Testis (tissue), 3 donors: ENCODE data around the gene FRY. TPM values are rescaled to one million over a fixed set of nuclear protein-coding genes. Genes with fewer than 3 reads are reported as not detected.

Experiments
- DNase-seq: peaks from one replicate; pipeline ENCODE4 v3.0.0-alpha.2; 2019
- H3K27ac ChIP-seq, 2 donors: fragments of 200-600 bp; sonication (generic); one replicate each; pipeline ENCODE4 v1.5.1; 2019
- H3K27me3 ChIP-seq: fragments of 200-600 bp; sonication (generic); one replicate; pipeline ENCODE4 v1.5.1; 2019
- H3K36me3 ChIP-seq: fragments of 200-600 bp; sonication (generic); one replicate; pipeline ENCODE4 v1.5.1; 2017; ENCODE audit warnings: low read depth; ENCODE audit errors: missing control alignments
- H3K4me1 ChIP-seq: fragments of 200-600 bp; sonication (generic); one replicate; pipeline ENCODE4 v1.5.1; 2019
- H3K4me3 ChIP-seq, 2 donors: fragments of 200-600 bp; sonication (generic); one replicate each; pipeline ENCODE4 v1.5.1; 2017 to 2019
- H3K9me3 ChIP-seq: fragments of 200-600 bp; sonication (generic); one replicate; pipeline ENCODE4 v1.5.1; 2017
- CTCF ChIP-seq, 3 experiments: fragments of 450-650 bp in 2 of 3; fragments of 200-600 bp in 1 of 3; sonication (generic) in 1 of 3; IDR thresholded peaks; one replicate each; pipeline ENCODE4 v1.5.1; 2016 to 2019; ENCODE audit warnings: antibody characterized with exemption in 3 of 3, mild to moderate bottlenecking in 2 of 3, moderate library complexity in 1 of 3
- POLR2A ChIP-seq: fragments of 450-650 bp; IDR thresholded peaks from one replicate; pipeline ENCODE4 v1.6.1; 2017; ENCODE audit warnings: antibody characterized with exemption, mild to moderate bottlenecking, moderate library complexity
- WGBS, 2 donors: methylation state at CpG; one replicate each; pipeline ENCODE4 v1.1.5; 2018; 5-methylcytosine and 5-hydroxymethylcytosine counted together
- intact Hi-C: fragments of 100-400 bp; cut with DNase I; formaldehyde crosslinking; loops from one replicate; pipeline ENCODE4 v1.15.1; 2023; ENCODE audit warnings: low total_unique reads
- polyA plus RNA-seq: library from polyadenylated mRNA; stranded (reverse); fragments of 350-450 nt; fragmentation: Illumina TruSeq; extraction: RNeasy Lipid Tissue Mini Kit (QIAGEN cat#74804); gene quantifications from one replicate; pipeline ENCODE4 v1.2.3, GENCODE V29; 2014; ENCODE audit warnings: low read depth, low replicate concordance; ENCODE audit not compliant: insufficient read depth
- total RNA-seq, 2 donors: library from RNA; depleted of rRNA; stranded (reverse); fragments of >200 nt; gene quantifications; one replicate each; pipeline ENCODE4 v1.2.3, GENCODE V29; 2016

The FRY gene
- total and polyA plus RNA-seq, 3 donors from 2014 or later = 24.8 to 26.6 (median 25.9) TPM

- DNase-seq = no peak
- no peak for TF ChIP-seq CTCF (IDR thresholded peaks at IDR 0.05)
- TF ChIP-seq POLR2A = no peak
- WGBS, 2 donors = 81 to 86% methylated on average over 3 of the region's 3 CpGs
- no peaks in the 10 kb centered on the region for H3K4me1 ChIP-seq
- H3K27me3 ChIP-seq = no peaks in the 10 kb centered on the region
- intact Hi-C loops = no loop called here
- no peak overlapping the region for H3K4me3 ChIP-seq
- H3K36me3 ChIP-seq = no peaks in the 10 kb centered on the region
- no peak overlapping the region for H3K27ac ChIP-seq
- no peaks in the 10 kb centered on the region for H3K9me3 ChIP-seq
These were observed 180.8 kb downstream of the FRY start for GRCh38 chr13:32212421-32212820.

GRCh38 chr13:32213626-32214025, 182.1 kb downstream of the FRY start:
- H3K4me3 ChIP-seq = no peak overlapping the region
- no peak overlapping the region for H3K27ac ChIP-seq
- H3K36me3 ChIP-seq = no peaks in the 10 kb centered on the region
- no peaks in the 10 kb centered on the region for H3K4me1 ChIP-seq
- DNase-seq = no peak
- no peaks in the 10 kb centered on the region for H3K9me3 ChIP-seq
- intact Hi-C loops = no loop called here
- TF ChIP-seq CTCF (IDR thresholded peaks at IDR 0.05) (no peak), POLR2A (no peak)
- no peaks in the 10 kb centered on the region for H3K27me3 ChIP-seq

GRCh38 chr13:32214071-32214470, 182.5 kb downstream of the FRY start:
- no peaks in the 10 kb centered on the region for H3K4me1 ChIP-seq
- H3K4me3 ChIP-seq = no peak overlapping the region
- no peaks in the 10 kb centered on the region for H3K9me3 ChIP-seq
- H3K27ac ChIP-seq = no peak overlapping the region
- no peaks in the 10 kb centered on the region for H3K36me3 ChIP-seq
- TF ChIP-seq CTCF (IDR thresholded peaks at IDR 0.05) (no peak), POLR2A (no peak)
- WGBS, 2 donors = 97% methylated on average over 4 of the region's 4 CpGs
- H3K27me3 ChIP-seq = no peaks in the 10 kb centered on the region
- intact Hi-C loops = no loop called here
- no peak for DNase-seq

GRCh38 chr13:32216281-32216680, 184.7 kb downstream of the FRY start:
- H3K4me1 ChIP-seq = no peaks in the 10 kb centered on the region
- no peak for DNase-seq
- intact Hi-C loops = no loop called here
- H3K36me3 ChIP-seq = no peaks in the 10 kb centered on the region
- TF ChIP-seq CTCF (IDR thresholded peaks at IDR 0.05) (no peak), POLR2A (no peak)
- no peak overlapping the region for H3K27ac ChIP-seq
- 91 to 92% methylated on average over 5 of the region's 5 CpGs for WGBS, 2 donors
- no peaks in the 10 kb centered on the region for H3K9me3 ChIP-seq
- H3K4me3 ChIP-seq = no peak overlapping the region
- no peaks in the 10 kb centered on the region for H3K27me3 ChIP-seq

GRCh38 chr13:32222046-32222676, 190.6 kb downstream of the FRY start:
- H3K4me1 ChIP-seq = no peaks in the 10 kb centered on the region
- H3K4me3 ChIP-seq = no peak overlapping the region
- intact Hi-C loops = no loop called here
- WGBS, 2 donors = 90 to 96% methylated on average over 6 of the region's 6 CpGs
- DNase-seq = no peak
- H3K9me3 ChIP-seq = no peaks in the 10 kb centered on the region
- no peaks in the 10 kb centered on the region for H3K36me3 ChIP-seq
- H3K27me3 ChIP-seq = no peaks in the 10 kb centered on the region
- TF ChIP-seq CTCF (IDR thresholded peaks at IDR 0.05) (no peak), POLR2A (no peak)
- no peak overlapping the region for H3K27ac ChIP-seq
